CD4-positive, alpha-beta T cell treated with Interleukin-4 for 1 hour (primary cell): Measurements from ENCODE around the gene RPS8.
"Not testable (repeated sequence)": the region's sequence is repeated elsewhere in the genome, so short reads cannot be mapped to it uniquely, and the experiment has no call there.

ENCODE experiments used
- DNase-seq, 2 donors: peaks; one replicate each; pipeline ENCODE4 v3.0.0-alpha.2; 2020 to 2022

Gene RPS8

DNA sequence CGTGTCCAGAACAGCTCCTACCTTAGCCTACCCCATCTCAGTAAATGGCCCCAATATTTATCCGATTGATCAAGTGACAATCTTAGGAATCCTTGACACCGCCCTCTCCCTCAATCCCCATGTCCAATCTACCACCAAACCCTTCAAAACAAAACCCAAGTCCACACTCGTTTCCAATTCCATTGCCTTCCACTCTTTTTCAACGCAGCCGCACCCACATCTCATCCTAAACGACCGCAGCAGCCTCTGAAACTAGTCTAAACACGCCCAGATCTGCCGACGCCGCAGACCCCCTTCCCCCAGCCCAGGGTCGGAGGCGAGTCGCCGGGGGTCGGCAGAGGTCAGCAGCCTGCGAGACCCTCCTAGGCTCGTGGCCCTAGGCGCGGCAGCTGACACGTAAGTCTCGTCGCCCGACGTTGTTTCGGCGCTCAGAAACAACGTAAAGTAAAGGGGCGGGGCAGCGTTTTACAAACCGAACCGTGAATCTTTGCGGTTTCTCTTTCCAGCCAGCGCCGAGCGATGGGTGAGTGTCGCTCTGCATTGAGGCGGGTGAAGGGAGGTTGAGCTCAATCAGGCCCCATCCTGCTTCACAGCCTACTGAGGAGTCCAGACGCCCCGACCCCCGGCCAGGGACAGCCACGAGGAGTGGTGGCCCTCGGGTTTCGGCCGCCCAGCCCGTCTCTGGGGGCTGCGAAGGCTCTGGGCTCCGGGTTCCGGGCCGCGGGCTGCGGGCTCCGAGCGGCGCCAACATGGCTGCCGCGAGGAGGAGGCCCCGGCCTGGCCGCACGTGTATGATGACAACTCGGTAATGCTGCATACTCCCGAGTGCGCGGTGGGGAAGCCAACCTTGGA, at the start of gene RPS8:
TSS of gene RPS8 (plus strand) at position 463 of the 852 bp plus-strand sequence. CDS start at position 520, 57 bp downstream.
- DNase-seq: peak; percentile 91 to 92

DNA sequence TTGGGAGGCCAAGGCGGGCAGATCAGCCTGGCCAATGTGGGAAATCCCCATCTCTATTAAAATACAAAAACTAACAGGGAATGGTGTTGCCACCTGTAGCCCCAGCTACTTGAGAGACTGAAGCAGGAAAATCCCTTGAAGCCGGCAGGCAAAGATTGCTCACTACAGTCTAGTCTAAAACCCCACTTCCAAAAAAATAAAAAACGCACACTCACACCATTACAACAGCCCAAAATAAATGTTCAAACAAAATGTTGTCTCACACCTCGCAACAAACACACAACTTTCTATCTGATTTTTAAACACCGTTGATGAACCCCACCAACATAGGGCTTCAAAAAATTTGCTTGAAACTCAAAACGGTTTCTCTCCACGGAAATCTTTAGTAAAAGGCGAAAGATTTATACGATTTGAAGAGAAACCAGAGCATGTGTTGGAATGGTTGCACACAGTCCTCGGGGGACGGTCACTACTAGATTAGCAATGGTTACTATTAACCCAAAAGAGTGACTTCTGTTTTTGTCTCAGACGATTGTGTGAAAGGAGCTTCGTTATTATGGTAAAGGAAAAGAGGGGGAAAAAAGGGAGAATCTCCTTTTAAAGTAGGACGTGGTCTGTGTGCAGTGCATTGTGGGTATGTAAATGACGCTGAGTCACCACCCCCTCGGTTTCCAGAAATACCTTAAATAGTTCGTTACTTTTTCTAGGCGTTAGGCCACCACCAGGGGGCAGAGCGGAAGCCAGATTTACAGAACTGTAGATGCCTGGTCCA, 44.4 kb upstream of the RPS8 start, which contains the start of gene RNU5D-1:
TSS of gene RNU5D-1 (minus strand) at position 430 of the 772 bp plus-strand sequence.
- peak; percentile 94 to 95 for DNase-seq

- no peak for DNase-seq
These were observed 42.0 kb upstream of the RPS8 start for GRCh38 chr1:44733365-44733764.

DNA sequence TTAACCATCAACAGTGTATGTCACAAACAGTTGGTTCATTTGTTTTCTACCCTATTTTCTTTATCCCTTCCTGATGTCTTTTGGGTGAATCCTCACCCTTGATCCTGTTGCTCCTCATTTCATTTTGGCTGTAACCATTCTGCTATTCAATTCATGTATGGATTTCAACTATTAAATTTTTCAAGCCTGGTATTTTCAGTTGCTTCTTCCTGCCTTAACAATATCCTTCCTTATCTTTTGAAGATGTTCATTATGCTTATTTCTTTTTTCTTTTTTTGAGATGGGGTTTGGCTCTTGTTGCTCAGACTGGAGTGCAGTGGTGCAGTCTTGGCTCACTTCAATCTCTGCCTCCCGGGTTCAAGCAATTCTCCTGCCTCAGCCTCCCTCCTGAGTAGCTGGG, 41.6 kb upstream of the RPS8 start:
- DNase-seq: no peak

DNA sequence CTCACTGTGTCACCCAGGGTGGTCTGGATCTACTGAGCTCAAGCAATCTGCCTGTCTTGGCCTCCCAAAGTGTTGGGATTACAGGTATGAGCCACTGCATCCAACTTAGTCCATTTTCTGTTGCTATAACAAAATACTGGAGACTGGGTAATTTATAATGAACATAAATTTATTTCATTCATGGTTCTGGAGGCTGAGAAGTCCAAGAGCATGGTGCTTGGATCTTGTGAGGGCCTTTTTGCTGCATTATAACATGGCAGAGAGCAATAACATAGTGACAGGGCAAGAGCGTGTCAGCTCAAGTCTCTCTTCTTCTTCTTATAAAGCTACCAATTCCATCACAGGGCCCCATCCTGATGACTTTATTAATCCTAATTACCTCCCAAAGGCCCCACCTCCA, 39.3 kb upstream of the RPS8 start:
- DNase-seq: no peak

DNA sequence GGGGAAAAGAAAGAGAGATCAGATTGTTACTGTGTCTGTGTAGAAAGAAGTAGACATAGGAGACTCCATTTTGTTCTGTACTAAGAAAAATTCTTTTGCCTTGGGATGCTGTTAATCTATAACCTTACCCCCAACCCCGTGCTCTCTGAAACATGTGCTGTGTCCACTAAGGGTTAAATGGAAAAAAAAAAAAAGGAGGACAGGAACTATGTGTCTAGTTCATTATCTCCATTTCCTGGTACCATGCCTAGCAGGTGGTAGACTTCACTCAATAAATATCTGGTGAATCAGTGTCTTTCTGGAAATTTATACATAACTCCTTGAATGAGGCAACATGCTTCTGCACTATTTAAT, 36.4 kb upstream of the RPS8 start:
- DNase-seq: not testable (repeated sequence)

- DNase-seq: peak; percentile 96 to 97
These were observed 35.8 kb upstream of the RPS8 start, which contains the start of gene KIF2C for GRCh38 chr1:44739307-44740178. KIF2C (plus strand) TSS chr1:44739837; CDS start chr1:44739933, 96 bp downstream.

DNA sequence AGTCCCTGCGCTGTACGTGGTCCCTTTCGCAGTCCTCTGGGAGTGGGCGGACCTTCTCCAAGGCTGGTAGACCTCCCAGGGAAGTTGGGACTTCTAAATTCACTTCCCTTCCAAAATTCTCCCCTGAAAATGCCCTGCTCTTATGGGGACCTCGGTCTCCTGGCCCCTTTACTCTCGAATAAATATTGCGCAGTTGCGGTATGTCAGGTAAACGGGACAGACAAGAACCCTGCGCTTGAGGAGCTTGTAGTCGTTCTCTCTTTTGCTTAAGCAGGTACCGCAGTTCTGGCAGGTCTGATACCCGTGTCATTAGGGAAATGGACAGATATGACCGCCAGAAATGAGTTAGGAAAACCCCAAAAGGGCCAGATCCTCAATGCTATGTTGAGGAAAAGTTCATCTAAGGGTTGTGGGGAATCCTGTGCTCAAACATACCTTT, 35.1 kb upstream of the RPS8 start:
- no peak for DNase-seq

DNA sequence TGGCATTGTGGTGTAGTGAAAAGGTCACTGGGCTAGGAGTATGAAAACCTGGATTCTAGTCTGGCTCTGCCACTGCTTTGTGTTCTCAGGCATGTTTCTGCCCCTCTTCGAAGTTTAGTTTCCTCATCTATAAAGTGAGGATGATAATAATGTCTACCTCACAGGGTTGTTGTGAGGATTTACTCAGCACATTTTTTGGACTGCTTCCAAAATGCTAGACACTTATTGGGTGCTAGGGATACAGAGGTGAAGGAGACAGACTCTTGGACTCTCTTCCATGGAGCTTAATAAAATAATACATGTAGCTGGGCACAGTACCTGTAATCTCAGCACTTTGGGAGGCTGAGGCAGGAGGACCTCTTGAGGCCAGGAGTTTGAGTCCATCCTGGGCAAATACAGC, 32.1 kb upstream of the RPS8 start:
- no peak for DNase-seq

DNA sequence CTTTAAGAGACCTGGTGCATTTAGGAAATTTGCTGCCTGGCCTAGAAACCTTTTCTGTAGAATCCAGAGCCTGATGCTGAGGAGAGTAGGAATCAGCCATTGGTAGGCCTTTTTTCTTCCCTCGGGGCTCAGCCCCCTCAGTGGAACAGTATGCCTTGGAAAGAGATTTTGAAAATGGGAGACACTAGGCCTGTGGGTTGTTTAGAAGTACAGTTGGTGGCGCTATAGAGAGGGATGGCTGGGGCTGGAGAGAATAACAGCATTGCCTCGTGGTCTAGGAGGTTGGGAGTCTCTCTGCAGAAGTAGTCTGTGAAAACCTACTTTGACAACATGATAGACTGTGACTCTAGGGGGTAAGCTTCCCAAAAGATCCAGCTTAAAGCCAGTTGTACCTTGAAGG, 27.5 kb upstream of the RPS8 start:
- DNase-seq: no peak

DNA sequence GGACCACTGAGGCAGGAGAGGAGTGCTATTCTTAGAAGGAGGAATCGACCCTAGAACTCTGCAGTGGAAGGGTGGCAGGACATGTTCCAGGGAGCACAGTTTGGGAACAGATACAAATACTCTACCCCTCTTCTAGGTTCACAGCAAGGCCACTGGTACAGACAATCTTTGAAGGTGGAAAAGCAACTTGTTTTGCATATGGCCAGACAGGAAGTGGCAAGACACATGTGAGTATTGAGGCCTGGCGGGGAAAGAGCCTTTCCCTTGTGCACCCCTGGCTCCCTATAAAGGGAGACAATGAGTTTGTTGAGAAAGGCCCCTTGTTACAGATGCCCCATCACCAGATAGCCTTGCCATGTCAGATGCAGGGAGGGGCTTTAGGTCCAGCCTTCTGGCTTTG, 17.9 kb upstream of the RPS8 start:
- DNase-seq: no peak

- no peak for DNase-seq
These were observed 16.3 kb upstream of the RPS8 start for GRCh38 chr1:44759077-44759476.

DNA sequence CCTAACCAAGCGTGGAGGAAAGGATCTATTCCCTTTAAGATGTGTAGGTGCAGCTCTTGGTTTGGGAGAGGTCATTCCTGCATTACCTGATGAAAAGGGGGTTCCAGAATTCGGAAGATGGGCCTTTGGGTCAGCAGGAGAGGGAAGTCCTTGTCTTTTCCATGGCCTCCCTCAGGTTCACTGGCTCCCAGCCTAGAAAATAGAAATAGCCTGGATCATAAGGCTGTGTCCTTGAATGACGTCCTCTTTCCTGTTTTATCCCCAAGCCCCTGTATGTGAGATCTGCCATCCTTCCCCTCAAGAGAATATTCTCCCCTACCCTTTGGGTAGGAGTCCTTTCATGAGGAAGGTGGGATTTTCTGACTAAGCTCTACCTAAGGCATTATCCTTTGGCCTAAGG, 14.5 kb upstream of the RPS8 start:
- no peak for DNase-seq

GRCh38 chr1:44766421-44766820, 8.9 kb upstream of the RPS8 start:
- not testable (repeated sequence) for DNase-seq

DNA sequence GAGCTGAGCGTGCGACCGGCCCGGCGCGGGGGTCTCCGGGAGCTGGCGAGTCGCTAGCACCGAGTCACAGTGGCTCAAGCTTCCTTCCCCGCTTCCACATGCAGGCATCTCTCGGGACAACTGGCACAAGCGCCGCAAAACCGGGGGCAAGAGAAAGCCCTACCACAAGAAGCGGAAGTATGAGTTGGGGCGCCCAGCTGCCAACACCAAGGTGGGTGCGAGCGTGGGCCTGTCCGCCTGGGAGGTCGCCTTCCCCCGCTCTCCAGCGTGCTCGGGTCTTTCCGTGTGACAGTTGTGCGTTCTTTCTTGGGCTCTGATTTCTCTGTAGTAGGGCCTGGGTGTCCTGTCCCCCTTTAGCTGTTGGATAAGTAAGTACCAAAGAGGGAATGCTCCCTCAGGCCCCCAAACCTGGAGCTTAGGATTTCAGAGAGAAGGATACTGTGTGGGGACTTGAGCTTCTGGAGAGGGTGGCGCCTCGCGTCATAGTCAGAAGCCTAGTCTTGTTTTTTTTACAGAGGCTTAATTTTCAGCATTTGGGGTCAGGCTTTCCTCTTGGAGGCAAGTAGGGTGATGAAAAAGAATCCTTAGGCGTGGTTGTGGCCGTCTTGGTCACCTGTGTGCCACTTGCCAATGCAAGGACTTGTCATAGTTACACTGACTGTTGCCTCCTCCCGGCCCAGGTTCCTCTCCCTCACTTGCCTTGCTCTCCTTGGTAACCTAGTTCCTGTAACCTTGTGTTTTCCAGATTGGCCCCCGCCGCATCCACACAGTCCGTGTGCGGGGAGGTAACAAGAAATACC, 790 bp downstream of the RPS8 start:
- peak; percentile 39 to 53 for DNase-seq

- no peak for DNase-seq
These were observed 1.4 kb downstream of the RPS8 start for GRCh38 chr1:44776730-44777068.

GRCh38 chr1:44777547-44777946, 2.2 kb downstream of the RPS8 start:
- DNase-seq: no peak

DNA sequence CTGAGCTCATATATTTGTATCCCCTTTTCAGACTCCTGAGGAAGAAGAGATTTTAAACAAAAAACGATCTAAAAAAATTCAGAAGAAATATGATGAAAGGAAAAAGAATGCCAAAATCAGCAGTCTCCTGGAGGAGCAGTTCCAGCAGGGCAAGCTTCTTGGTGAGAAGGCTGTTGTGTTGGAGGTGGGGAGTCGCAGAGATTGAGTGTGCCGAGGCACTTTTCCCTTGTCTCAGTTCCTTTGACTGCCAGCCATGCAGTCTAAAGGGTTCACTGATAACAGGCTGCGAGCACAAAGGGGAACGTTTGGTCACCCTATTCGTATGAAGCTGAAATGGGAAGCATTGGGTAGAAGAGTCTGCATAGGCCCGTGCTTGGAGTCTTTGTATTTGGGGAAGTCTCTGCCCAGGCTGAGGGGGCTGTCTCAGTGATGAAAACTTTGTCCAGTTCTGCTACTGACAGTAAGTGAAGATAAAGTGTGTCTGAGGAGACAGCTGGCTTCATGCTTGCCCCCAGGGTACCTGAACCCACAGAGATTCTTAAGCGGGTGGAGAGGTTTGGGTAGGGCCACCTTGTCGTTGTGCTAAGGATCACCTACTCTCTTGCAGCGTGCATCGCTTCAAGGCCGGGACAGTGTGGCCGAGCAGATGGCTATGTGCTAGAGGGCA, 2.8 kb downstream of the RPS8 start:
- no peak for DNase-seq

- DNase-seq: no peak
These were observed 3.6 kb downstream of the RPS8 start for GRCh38 chr1:44778705-44779576.

DNA sequence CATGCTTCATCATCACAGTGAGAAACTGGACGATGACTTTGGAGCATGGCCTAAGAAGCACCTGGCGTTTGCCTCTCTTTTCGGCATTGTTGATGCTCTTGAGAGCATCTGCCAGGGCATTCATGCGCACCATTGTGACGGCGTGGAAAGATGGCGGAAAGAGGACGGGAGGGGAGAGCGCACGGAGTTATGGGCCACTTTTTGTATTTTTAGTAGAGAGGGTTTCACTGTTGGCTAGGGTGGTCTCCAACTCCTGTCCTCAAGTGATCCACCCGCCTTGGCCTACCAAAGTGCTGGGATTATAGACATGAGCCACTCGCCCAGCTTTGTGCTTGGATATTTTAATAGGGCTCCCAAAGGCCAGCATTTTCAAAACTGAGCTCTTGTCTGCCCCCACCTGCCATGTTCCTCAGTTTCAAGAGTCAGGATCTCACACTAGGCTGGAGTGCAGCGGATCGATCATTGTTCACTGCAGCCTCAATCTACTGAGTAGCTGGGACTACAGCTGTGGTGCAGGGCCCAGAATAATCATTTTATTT, 5.3 kb downstream of the RPS8 start:
- no peak for DNase-seq
